Psoas muscle (tissue), 8 donors: Measurements from ENCODE around the gene IL19. TPM values are rescaled to one million over a fixed set of nuclear protein-coding genes. Genes with fewer than 3 reads are reported as not detected.

Source experiments
- ATAC-seq, 4 donors: fragments of 200-7000 bp; cut with Tn5 transposase; one replicate each; pipeline ENCODE4 v1.9.1; 2020; ENCODE audit warnings: moderate library complexity in 3 of 4, mild to moderate bottlenecking in 2 of 4
- DNase-seq, 2 donors: peaks; one replicate each; pipeline ENCODE4 v3.0.0-alpha.2; 2020
- H3K27ac ChIP-seq: fragments of 200-600 bp; one replicate; pipeline ENCODE4 v1.8.0; 2022
- H3K27me3 ChIP-seq, 3 donors: fragments of 200-600 bp in 1 of 3; one replicate each; pipeline versions ENCODE4 v1.6.1 to v1.8.0; 2013 to 2022; ENCODE audit warnings: low read length in 2 of 3, mild to moderate bottlenecking in 2 of 3, moderate library complexity in 1 of 3; ENCODE audit not compliant: insufficient read depth in 3 of 3
- H3K36me3 ChIP-seq, 2 donors: fragments of 200-600 bp in 1 of 2; one replicate each; pipeline versions ENCODE4 v1.6.1 to v1.8.0; 2013 to 2022; ENCODE audit warnings: low read depth in 1 of 2, mild to moderate bottlenecking in 1 of 2, moderate library complexity in 1 of 2; ENCODE audit not compliant: insufficient read depth in 1 of 2
- H3K4me1 ChIP-seq: fragments of 200-600 bp; one replicate; pipeline ENCODE4 v1.8.0; 2022
- H3K4me3 ChIP-seq: fragments of 200-600 bp; one replicate; pipeline ENCODE4 v1.8.0; 2022; ENCODE audit warnings: mild to moderate bottlenecking
- H3K9me3 ChIP-seq: fragments of 200-600 bp; one replicate; pipeline ENCODE4 v1.8.0; 2022
- CTCF ChIP-seq: fragments of 200-600 bp; IDR thresholded peaks from one replicate; pipeline ENCODE4 v1.8.0; 2022; ENCODE audit warnings: antibody characterized with exemption
- WGBS, 3 donors: extraction: QIAGEN DNeasy Blood & Tissue Kit; methylation state at CpG; one replicate each; pipeline versions ENCODE4 v1.1.6 to v1.1.7; 2013; 5-methylcytosine and 5-hydroxymethylcytosine counted together
- intact Hi-C, 2 donors: fragments of 100-400 bp; cut with DNase I; formaldehyde crosslinking; loops; one replicate each; pipeline versions ENCODE4 v1.11.0 to v1.14.2; 2022
- polyA plus RNA-seq, 3 donors: library from polyadenylated mRNA; stranded (reverse); fragments of 200-250 nt; gene quantifications; one replicate each; pipeline ENCODE4 v1.2.3, GENCODE V29; 2013
- total RNA-seq, 4 donors: library from RNA; stranded (reverse); fragmentation: NEBNext Ultra II Directional in 2 of 4; extraction: Animal tissue kit (Norgen Biotek cat#: 25700) in 2 of 4; gene quantifications; one replicate each; pipeline versions ENCODE4 v1.2.1 to v1.2.4, GENCODE V29; 2021 to 2023
- donor health status: healthy with polysubstance abuse.
- donor health status: DM: no; HTN: no; CAD: no; lungs with moderate emphysema.
- donor health status: Bipolar disorder and iron deficiency.
- donor health status: healthy.
- donor health status: DM: yes; HTN: yes; CAD: no.
- donor health status: DM: no; HTN: no; CAD: no.
- donor health status: DM: no; HTN: no; CAD: no.
- donor health status: DM: yes; HTN: yes; CAD: no.

Gene IL19
- total and polyA plus RNA-seq, 7 donors, result not detected

GRCh38 chr1:206786212-206786886 lies 15.8 kb downstream of the IL19 start:
- Histone ChIP-seq H3K4me1 (no peaks in the 10 kb centered on the region), H3K27me3 (no peaks in the 10 kb centered on the region), H3K36me3 (no peaks in the 10 kb centered on the region), H3K4me3 (no peak overlapping the region), H3K27ac (no peak overlapping the region), H3K9me3 (no peaks in the 10 kb centered on the region)
- ATAC-seq (no peak), DNase-seq (no peak)
- WGBS, 3 donors, result 79 to 87% (median 81%) methylated on average over 5 of the region's 5 CpGs
- TF ChIP-seq CTCF, result no peak
- intact Hi-C loops, result no loop called here

DNA sequence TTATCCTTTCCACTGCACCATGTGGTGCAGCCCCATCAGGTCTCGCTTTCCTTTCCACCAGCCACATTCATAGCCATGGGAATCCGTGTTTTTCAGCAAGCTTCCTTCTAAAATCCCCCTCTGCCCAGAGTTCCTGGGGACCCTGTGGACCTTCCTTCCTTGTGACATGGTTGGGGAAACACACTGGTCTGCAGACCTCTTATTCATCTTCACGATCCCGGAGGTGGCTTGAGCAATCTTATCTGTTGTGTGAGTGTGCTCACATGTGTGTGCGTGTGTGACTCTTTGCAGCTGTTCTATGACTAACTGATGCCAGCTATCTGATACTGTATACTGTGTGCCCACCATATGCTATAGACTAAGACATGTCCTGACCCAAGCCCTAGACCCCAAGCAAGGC lies 17.3 kb downstream of the IL19 start:
- WGBS, 3 donors, result 79 to 86% (median 83%) methylated on average over 5 of the region's 5 CpGs

GRCh38 chr1:206788487-206789050 lies 18.0 kb downstream of the IL19 start:
- ATAC-seq (no peak), DNase-seq (no peak)
- no peak overlapping the region for H3K27ac ChIP-seq
- WGBS, 3 donors, result 90 to 94% (median 93%) methylated on average over 3 of the region's 3 CpGs
- no peaks in the 10 kb centered on the region for H3K27me3 ChIP-seq
- no peaks in the 10 kb centered on the region for H3K4me1 ChIP-seq
- intact Hi-C loops, result no loop called here
- no peaks in the 10 kb centered on the region for H3K36me3 ChIP-seq
- TF ChIP-seq CTCF, result no peak
- H3K9me3 ChIP-seq, result no peaks in the 10 kb centered on the region
- no peak overlapping the region for H3K4me3 ChIP-seq

More for the DNA sequence above, 17.3 kb downstream of the IL19 start:
- no peaks in the 10 kb centered on the region for H3K36me3 ChIP-seq
- no peaks in the 10 kb centered on the region for H3K27me3 ChIP-seq
- no peak overlapping the region for H3K27ac ChIP-seq
- ATAC-seq (no peak), DNase-seq (no peak)
- no peaks in the 10 kb centered on the region for H3K9me3 ChIP-seq
- no peaks in the 10 kb centered on the region for H3K4me1 ChIP-seq
- no peak overlapping the region for H3K4me3 ChIP-seq
- intact Hi-C loops, result no loop called here
- TF ChIP-seq CTCF, result no peak

- WGBS, 3 donors, result 77 to 80% (median 79%) methylated on average over 11 of the region's 11 CpGs
- ATAC-seq, result no peak
Observed at GRCh38 chr1:206790502-206791250, 20.1 kb downstream of the IL19 start.

More at GRCh38 chr1:206790502-206791250, 20.1 kb downstream of the IL19 start:
- Histone ChIP-seq H3K36me3 (no peaks in the 10 kb centered on the region), H3K4me1 (no peaks in the 10 kb centered on the region), H3K27ac (no peak overlapping the region), H3K27me3 (no peaks in the 10 kb centered on the region), H3K4me3 (no peak overlapping the region), H3K9me3 (no peaks in the 10 kb centered on the region)
- no peak for TF ChIP-seq CTCF
- no peak for DNase-seq
- intact Hi-C loops, result no loop called here
